HL-60 (cell line): ENCODE measurements around the gene GRIN3A.
"Not testable (repeated sequence)": the region's sequence is repeated elsewhere in the genome, so short reads cannot be mapped to it uniquely, and the experiment has no call there.

ENCODE experiments used
- CTCF ChIP-seq: IDR thresholded peaks from one replicate; pipeline ENCODE4 v1.5.1; 2011; ENCODE audit warnings: low read length, control low read depth, inconsistent platforms; ENCODE audit not compliant: insufficient read depth
- GABPA ChIP-seq: IDR thresholded peaks from 2 replicates; pipeline ENCODE4 v1.6.1; 2012; ENCODE audit warnings: low read depth
- REST ChIP-seq: IDR thresholded peaks from 2 replicates; pipeline ENCODE4 v1.6.1; 2012; ENCODE audit warnings: low read depth; ENCODE audit not compliant: insufficient replicate concordance

- TF ChIP-seq CTCF, REST, GABPA: not testable (repeated sequence)
Measured at GRCh38 chr9:101724271-101724670, 14.2 kb downstream of the GRIN3A start.
